ENCODE data around the gene PAPOLA.
A peak's percentile ranks its signal among the peaks of the same experiment; 100 is the strongest.

The PAPOLA gene

DNA sequence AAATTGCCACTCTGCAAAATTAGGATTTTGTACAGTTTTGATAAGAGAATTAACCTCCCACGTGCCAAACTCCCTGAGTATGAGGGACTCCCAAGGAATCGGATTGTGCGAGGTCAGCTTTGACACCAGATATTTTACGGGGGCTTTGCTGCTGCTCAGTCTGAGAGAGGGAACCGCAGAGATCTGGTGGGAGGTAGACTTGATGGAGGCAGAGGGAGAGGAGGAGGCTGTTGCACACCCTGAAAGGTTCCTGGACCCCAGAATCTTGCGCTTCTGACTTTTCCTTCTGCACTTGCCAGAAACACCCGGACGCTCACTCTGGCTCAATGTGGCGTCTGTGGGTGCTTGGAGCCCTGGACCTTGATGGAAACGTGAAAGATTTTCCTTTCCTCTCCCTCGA lies 83.9 kb downstream of the PAPOLA start:
- no peak for DNase-seq (ENCODE audit: low read depth in 2 of 2)

DNA sequence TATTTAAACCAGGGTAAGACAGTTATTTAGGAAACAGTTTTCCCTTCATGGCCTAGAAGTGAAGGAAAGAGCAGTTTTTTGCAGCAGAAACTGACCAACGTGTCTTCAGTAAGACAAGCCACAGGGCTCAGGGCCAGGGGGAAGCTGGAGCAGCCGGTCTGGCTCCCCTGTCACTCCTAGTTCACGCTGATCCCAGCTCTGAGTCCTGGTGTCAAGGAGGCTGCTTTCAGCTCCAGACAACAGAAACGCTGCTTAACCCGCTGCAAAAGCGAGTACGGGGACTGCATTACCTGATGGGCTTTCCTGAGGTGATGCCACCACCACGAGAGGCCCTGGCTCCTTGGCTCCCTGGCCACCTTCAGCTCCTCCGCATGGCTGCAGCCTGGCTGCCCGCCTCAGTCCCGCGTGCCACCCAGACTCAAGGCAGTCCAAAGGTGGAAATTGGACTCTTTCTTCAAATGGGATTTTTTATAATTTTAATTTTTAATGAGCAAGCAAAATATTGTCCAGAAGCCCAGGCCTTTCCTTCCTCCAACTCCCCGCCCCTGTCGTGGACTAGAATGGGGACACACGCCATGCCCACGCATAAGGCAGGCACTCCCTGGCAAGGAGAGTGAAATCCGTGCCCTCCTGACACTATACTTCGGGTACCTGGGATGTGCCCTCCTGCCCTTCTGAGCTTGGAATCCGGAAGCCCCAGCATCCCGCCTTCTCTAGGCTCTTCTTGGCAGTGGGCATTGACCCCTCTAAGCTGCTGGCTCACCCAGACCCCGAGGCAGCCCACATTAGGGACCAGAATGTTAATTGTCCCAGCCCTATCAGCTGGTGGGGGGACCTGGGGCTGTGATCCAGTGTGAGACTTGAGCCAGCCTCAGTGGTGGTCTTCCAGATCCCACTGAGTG lies 85.0 kb downstream of the PAPOLA start:
- DNase-seq (ENCODE audit: low read depth in 2 of 2) = no peak

DNA sequence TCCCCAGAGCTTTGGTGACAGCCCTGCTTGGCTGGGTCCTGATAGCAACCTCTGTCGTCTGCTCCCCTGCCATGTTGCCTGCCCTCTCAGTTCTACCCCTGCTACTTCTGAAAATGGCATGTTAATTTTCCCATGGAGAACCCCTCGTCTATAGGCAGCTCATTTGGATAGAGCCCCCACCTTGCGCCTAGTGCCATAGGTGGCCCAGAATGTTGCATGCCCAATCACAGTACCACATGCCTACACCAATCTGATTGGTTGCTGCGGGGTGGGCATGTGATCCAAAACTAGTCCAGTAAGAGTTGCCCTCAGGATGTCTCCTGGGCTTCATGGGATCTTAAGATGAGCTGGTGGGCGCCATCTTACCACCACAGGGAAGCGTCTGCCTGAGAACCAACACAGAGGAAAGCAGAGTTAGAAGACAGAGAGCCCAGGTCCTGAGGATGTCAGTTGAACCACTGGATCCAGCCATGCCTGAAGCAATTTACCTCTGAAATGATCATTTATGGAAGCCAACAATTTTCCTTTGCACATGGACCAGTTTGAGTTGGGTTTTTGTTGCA lies 85.7 kb downstream of the PAPOLA start:
- DNase-seq (ENCODE audit: low read depth in 2 of 2) = no peak

DNA sequence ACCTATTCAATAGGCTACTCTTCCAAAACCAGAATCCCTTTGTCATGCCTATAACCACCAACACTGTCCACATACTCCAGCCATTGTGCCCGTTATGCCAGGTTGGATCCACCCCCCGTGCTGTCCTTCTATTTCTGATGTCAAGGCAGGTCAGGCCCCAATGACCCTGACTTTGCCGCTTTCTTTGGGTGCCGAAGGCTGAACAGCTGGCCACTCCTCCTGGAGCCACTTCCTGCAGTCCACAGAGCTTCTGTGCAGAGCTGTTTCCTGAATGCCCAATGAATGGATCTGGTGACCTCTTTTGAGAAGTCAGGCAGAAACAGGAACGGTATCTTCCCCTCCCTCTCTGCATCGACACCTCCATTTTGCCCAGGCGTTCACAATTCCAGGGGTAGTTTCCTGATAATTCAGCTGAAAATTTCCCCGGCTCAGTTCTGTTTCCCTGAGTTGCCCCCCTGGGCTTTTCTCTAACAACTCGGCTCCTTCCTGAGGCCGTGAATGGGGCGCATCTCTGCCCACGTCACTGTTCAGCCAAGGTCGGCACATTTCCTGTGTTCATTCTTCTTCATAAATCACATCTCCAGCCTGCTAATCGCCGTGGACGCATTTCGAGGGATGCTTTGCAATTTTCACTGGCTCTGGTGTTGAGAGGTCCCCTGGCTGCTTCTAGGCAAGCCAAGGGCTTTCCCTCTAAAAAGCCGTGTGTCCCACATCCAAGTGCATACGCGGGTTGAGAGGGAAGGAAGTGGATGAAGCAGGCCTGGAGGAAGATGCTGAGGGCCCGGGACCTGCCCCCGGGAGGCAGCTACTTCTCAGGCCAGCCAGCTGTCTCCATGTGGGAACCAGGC lies 86.5 kb downstream of the PAPOLA start:
- DNase-seq (ENCODE audit: low read depth in 2 of 2) = no peak

DNA sequence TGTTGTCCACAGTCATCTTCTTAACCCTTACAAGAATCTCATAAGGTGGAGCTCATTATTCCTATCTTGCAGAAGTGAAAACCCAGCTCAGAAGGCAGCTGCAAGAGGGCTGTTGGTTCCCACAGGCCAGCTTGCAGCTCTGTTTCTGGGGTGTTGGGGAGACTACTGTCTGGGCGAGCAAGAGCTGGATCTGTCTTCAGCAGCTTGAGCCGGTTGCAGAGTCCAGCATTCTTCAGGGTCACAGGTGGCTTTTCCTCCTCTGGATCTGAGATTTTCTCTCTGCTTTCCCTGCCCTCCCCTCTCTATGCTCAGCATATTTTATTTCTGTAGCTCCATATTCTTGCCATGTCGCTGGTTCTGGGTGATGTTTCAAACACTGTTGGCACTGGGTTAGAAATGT lies 87.4 kb downstream of the PAPOLA start:
- DNase-seq (ENCODE audit: low read depth in 2 of 2) = no peak

DNA sequence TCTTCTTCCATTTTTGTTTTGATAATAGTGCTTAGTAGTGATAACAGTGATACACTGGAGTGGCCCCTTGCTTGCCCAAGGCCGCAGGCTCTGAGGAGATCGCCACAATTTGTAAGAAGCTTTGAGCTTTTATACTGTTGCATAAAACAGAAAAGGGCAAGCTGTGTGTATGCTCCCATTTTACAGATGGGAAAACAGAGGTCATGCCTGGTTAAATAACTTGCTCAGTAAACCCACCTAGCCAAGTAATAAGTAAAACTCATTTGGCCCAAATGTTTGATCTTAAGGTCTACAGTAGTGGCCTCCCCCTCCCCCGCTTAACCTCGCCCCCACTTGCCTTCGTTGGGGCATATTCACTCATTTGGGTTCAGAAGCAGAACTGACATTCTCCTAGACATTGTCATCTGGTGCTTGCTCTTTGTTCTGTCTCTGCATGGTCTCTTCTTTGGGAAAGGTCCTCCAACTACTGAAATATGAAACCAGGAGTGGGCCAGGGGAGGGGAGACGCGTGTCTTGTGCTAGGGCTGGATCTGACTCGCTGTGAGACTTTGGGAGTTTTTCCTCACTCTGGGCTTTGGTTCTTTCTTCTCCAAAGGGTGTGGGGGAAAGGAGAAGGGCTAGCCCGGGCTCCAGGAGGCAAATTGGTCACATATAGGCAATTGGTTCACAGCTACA lies 88.1 kb downstream of the PAPOLA start:
- no peak for DNase-seq (ENCODE audit: low read depth in 2 of 2)

DNA sequence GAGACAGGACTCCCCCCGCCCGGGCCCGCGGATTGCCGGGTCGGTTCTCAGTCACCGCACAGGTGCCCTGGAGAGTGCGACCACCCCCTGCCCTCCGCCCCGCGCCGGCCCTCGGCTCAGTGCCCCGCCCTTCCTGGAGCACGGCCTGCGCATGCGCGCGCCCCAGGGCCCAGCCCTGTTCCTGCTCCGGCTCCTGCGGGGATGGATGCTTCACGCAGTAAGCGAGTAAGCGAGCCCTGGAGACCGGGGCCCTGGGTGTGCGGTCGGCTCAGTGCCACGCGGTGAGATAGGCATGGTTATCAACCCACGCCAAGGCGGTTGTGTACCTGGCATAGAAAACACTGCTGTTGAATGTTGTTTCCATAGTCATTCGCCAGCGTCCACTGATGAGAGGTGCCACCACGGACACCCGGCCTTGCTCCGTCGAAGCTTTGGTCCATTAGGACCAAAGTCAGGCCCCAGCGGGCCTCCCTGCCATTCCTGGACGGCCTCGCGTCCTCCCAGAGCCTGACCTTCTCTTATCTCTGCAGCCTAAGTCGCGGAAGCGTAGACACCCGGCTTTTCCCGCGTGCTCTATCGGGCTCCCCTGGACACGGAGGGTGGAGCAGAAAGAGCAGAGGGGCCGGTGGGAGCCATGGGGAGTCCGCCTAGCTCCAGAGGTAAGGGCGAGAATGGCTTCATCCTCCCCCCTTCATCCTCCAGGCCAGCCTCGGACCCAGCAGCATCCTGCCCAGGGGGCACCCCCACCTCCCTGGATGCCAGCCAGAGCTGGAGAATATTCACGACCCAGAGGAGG lies 90.6 kb downstream of the PAPOLA start:
- peak; percentile 43 to 49 for DNase-seq (ENCODE audit: low read depth in 2 of 2)

DNA sequence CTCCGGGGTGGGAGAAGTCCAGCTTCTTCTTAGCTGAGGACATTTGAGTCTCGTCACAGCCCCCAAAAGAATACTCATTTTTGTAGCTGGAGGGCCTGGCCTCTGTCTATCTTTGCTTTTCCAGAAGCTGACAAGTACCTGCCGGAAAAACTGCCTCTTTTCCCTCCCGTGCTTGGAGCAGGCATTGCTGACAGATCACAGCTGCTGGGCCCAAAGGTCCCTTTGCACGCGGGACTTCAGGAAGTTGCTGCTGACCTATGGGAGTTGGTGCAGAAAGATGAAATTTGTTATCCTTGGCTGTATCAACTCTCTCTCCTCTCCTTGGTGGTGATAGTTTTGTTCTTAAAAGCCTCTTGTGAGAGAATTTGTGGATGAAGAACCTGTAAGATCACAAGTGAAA lies 92.8 kb downstream of the PAPOLA start:
- no peak for DNase-seq (ENCODE audit: low read depth in 2 of 2)

DNA sequence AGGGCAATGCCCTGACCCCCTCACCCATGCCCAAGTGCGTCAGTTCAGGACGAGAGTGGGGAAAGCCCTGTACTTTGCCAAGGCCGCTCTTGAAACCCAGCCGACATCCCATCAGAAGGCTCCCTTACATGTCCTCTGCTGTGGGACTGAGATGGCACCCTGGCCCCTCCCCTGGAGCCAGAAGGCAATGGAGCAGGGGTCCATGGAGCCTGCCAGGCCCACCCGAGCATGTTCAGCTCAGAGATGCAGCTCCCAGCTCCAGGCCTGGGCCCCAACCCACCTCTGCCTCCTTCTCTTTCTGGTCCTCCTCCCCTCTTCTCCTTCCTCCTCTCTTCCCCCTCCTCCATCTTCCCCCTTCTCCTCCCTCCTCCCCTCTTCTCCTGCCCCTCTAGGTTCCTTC lies 95.5 kb downstream of the PAPOLA start:
- no peak for DNase-seq (ENCODE audit: low read depth in 2 of 2)

DNA sequence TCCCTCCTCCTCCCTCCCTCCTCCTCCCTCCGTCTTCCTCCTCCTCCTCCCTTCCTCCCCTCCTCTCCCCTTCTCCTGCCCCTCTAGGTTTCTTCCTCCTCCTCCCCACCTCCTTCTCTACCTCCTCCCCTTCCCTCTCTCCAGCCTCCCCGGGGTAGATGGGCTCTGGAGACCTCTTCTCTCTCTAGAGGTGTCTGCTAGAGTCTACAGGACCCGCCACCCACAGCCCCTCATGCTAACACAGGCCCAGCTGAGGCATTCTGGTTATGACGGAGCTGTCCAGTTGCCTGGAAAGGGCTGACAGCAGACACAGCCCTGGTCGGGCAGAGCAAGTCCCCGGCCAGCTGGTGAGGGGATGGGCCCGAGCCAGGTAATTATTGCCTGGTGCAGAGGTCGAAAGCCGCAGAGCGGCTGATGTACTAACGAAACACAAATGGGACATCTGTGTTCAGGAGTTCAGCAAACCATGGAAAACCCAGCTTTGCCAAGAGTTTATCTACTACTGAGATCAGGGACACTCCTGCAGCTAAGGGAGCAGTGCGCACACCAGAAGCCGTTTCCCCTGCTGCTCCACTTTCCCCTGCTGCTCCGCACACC lies 96.2 kb downstream of the PAPOLA start:
- DNase-seq (ENCODE audit: low read depth in 2 of 2) = no peak

DNA sequence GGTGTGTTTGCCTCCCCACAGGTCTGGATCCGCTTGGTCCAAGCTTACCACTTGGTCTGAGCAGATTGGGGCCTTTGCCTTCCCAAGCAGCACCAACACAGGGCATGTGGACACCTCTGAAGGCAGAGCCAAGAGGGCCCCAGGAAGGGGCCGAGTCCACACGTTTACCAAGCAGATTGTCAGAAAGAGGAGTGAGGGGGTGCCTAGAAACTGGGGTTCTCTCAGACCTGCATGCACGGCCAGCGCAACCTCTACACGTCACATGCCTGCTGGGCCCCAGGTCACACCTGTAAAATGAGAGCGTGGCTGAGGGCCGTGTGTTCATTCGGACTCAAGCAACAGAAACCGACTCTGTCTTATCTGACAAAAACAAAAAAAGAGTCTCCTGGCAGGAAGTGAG lies 96.9 kb downstream of the PAPOLA start:
- no peak for DNase-seq (ENCODE audit: low read depth in 2 of 2)

DNA sequence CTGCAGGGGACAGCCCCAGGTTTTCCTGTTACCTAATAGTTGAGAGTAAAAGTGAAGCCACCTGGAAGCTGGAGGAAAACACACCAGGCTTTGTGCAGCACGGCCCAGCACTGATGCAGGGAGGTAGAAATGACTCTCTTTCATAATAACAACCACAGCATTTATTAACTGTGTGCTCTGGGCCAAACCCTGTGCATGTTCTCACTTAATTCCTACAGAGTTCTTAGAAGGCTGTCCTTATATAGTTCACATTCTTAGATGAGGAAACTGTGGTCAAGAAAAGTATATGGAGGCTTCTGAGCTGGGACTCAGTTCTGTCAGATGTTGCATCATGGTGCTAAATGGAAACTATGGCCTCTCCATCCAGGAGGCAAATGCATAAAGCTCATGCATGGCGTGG lies 100.0 kb downstream of the PAPOLA start:
- no peak for DNase-seq (ENCODE audit: low read depth in 2 of 2)

DNA sequence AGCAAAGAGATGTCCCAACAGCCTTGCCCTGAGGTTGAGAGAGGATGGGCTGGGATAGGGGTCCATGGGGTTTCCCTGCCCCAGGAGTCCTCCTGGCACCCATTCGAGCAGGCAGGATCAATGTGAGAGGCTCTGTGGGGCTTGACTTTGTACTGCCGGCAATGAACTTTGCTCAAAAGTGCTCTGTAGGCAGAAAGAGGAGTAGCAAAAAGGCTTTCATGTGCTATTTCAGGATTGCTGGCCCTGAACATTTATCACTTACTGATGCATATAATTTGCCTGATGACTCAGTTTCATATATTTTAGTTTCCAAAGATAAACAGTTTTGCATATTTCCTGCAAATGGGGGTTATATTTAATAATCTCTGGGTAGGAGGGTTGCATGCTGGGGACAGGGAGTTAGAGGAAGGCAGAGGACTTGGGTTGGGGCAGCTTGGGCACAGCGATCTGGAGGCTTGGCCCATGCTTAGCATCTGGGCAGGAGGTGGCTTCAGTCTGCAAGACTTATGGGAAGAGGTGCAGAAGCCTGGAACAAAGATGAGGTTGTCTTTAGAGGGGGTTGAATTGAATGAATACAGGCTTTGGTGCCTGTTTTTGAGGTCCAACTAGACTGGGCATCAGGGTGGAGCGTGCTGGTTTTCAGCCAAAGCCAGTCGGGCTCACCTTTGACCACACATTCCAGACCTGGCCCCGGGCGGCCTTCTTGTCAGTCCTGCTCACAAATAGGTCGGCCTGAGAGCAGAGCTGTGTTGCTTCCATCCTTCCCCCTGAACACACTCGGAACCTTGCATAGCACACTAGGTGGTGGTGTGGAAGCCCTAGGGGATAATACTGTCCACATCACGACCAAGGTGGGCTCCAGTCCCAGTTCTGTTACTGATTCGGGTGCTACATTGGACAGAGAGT lies 101.4 kb downstream of the PAPOLA start:
- no peak for DNase-seq (ENCODE audit: low read depth in 2 of 2)

DNA sequence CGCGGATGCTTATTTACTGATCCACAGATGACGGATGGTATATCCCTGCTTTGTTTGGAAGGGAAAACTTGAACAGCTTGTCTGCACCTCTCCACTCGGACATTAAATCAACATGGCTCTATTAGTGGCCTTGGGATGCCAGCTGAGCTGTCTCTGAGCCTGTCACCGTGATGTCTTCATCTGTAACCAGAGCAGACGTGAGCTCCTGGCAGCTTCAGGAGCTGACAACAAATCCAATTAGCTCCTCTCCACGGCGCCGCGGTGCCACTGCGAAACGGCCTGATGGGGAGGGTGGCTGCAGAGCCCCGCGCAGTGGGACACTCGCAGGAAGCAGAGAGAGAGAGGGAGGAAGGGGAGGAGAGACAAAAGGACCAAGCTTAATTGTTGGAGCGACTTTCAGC lies 112.3 kb downstream of the PAPOLA start:
- DNase-seq (ENCODE audit: low read depth in 2 of 2) = no peak

DNA sequence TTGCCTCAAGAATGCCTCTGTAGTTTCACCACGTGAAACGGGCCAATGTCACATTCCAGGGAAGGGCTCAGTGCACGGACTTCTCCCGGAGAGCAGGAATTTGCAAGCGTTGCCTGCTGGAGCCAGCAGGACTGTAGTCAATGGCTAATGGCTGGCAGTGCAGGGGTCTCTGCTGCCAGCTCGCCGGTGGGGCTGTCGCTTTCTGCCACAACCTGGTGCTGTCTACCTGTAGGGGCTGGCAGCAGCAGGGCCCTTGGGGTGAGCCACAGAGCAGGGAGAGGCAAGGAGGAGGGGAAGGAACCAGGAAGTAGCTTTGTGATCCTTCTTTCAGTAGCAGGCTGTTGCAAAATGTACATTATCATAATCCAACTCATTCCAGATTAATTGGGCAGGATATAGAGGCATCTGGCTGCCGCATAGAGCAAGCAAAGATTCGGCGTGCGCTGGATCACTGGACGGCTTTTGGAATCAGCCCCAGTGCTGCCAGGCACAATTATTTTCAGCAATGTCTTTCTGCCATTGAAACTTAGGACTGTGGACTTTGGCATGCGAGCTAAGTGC lies 114.1 kb downstream of the PAPOLA start:
- DNase-seq (ENCODE audit: low read depth in 2 of 2) = no peak
